ENCODE data around the gene PI4KB.

DNA sequence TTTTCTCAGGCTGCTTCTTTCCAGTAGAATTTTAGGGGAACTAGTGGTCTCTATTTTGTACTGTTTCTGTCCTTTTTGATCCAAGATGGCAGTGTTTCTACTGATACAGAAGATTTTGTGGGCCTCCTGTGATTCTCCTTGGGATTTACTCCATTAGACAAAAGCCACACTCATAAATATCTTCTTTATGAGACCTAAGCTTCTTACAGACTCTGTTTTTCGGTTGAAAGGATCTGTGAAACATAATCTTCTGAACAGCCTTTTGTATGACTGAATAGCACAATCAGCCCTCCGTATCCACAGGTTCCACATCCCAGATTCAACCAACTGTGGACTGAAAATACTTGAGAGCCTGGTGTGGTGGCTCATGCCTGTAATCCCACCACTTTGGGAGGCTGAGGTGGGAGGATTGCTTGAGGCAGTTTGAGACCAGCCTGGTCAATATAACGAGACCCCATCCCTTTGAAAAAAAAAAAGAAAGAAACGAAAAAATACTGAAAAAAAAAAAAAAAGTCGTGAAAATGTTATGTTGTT lies 83.5 kb downstream of the PI4KB start:
- TF ChIP-seq, protein P1, sequence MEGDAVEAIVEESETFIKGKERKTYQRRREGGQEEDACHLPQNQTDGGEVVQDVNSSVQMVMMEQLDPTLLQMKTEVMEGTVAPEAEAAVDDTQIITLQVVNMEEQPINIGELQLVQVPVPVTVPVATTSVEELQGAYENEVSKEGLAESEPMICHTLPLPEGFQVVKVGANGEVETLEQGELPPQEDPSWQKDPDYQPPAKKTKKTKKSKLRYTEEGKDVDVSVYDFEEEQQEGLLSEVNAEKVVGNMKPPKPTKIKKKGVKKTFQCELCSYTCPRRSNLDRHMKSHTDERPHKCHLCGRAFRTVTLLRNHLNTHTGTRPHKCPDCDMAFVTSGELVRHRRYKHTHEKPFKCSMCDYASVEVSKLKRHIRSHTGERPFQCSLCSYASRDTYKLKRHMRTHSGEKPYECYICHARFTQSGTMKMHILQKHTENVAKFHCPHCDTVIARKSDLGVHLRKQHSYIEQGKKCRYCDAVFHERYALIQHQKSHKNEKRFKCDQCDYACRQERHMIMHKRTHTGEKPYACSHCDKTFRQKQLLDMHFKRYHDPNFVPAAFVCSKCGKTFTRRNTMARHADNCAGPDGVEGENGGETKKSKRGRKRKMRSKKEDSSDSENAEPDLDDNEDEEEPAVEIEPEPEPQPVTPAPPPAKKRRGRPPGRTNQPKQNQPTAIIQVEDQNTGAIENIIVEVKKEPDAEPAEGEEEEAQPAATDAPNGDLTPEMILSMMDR (IDR thresholded peaks at IDR 0.05), result no peak
- TF ChIP-seq POLR2A (IDR thresholded peaks at IDR 0.05), result no peak
